Raji (cell line): ENCODE measurements around the gene NSA2.

Experiments used
- POLR2A ChIP-seq: IDR thresholded peaks from 2 replicates; pipeline ENCODE4 v1.6.1; 2011; ENCODE audit warnings: low read depth, low read length, control low read depth; ENCODE audit not compliant: insufficient read depth

NSA2 gene

GRCh38 chr5:74798977-74799911 is 32.2 kb downstream of the NSA2 start:
- no peak for TF ChIP-seq POLR2A

- TF ChIP-seq POLR2A, result no peak
Measured at GRCh38 chr5:74801197-74801596, 34.1 kb downstream of the NSA2 start.

- TF ChIP-seq POLR2A, result no peak
Measured at GRCh38 chr5:74801941-74802340, 34.9 kb downstream of the NSA2 start.

GRCh38 chr5:74810915-74811314 is 43.9 kb downstream of the NSA2 start:
- TF ChIP-seq POLR2A, result no peak

- TF ChIP-seq POLR2A, result no peak
Measured at GRCh38 chr5:74816875-74817274, 49.8 kb downstream of the NSA2 start.

GRCh38 chr5:74822288-74822687 is 55.2 kb downstream of the NSA2 start:
- no peak for TF ChIP-seq POLR2A

- TF ChIP-seq POLR2A, result no peak
Measured at GRCh38 chr5:74829413-74829812, 62.4 kb downstream of the NSA2 start.
